ENCODE data around the gene SIK3.

Gene SIK3

GRCh38 chr11:116901211-116901610, 197.0 kb downstream of the SIK3 start:
- no peak overlapping the region for H3K27ac ChIP-seq
- TF ChIP-seq ZFX (IDR thresholded peaks at IDR 0.05; ENCODE audit: borderline replicate concordance) (no peak), CTCF (IDR thresholded peaks at IDR 0.05) (no peak)

DNA sequence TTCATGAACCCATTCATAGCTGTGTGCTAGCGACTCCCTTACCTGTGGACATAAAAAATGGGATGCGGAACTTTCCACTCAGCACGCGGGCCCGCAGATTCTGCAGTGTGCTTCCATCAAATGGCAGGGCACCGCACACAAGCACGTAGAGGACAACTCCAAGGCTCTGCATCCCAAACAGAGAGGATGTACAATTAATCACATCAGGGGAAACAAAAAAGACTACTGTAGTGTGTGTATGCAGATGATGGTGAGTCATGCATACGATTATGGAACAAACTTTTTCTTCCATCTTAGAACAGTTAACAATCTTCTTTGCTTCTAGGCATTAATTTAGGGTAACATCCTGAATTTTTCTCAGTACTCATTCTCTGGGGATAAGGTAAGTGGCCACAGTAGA, 202.0 kb downstream of the SIK3 start:
- TF ChIP-seq ZFX (IDR thresholded peaks at IDR 0.05; ENCODE audit: borderline replicate concordance) = no peak
- no peak for TF ChIP-seq CTCF (IDR thresholded peaks at IDR 0.05)
- H3K27ac ChIP-seq = no peak overlapping the region

- no peak overlapping the region for H3K27ac ChIP-seq
- TF ChIP-seq ZFX (IDR thresholded peaks at IDR 0.05; ENCODE audit: borderline replicate concordance) (no peak), CTCF (IDR thresholded peaks at IDR 0.05) (no peak)
These were observed 203.0 kb downstream of the SIK3 start for GRCh38 chr11:116895048-116895757.

DNA sequence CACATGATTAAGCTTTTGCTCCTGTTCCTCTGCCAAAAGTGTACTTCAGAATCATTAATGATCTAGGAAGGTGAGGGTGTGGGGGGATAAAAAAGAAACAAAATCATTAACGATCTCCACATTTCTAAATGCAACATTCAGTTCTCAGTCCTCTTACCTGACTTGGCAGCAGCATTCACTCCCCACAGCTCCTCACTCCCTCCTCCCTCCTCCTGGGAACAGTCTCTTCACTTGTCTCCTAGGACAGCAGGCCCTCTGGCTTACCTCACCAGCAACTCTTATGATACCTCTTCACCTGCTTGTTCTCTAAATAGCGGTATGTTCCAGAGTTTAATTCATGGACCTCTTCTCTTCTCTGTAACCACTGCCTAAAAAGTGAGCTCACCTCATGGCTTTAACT, 204.3 kb downstream of the SIK3 start:
- no peak for TF ChIP-seq ZFX (IDR thresholded peaks at IDR 0.05; ENCODE audit: borderline replicate concordance)
- no peak for TF ChIP-seq CTCF (IDR thresholded peaks at IDR 0.05)
- no peak overlapping the region for H3K27ac ChIP-seq

DNA sequence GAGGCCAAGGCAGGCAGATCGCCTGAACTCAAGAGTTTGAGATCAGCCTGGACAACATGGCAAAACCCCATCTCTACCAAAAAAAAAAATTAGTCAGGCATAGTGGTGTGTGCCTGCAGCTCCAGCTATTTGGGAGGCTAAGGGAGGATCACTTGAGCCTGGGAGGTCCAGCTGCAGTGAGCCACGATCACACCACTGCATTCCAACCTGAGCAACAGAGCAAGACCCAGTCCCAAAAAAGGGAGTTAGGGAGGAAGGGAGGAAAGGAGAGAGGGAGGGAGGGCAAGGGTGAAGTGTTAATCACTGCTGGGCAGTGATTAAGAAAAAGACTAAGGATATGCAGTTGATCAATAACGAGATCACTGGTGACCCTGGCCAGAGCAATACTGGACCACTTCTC, 204.8 kb downstream of the SIK3 start:
- no peak overlapping the region for H3K27ac ChIP-seq
- TF ChIP-seq CTCF (IDR thresholded peaks at IDR 0.05) (no peak), ZFX (IDR thresholded peaks at IDR 0.05; ENCODE audit: borderline replicate concordance) (no peak)

DNA sequence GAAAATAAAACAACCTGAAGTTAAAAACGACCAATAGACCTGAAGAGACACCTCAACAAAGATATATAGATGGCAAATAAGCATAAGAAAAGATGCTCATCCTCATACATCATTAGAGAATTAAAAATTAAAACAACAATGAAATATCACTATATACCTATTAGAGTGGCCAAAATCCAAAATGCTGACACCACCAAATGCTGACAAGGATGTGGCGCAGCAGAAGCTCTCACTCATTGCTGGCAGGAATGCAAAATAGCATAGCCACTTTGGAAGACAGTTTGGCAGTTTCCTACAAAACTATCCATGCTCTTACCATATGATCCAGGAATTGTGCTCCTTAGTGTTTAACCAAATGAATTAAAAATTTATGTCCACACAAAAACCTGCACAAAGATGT, 205.9 kb downstream of the SIK3 start:
- TF ChIP-seq ZFX (IDR thresholded peaks at IDR 0.05; ENCODE audit: borderline replicate concordance) (no peak), CTCF (IDR thresholded peaks at IDR 0.05) (no peak)
- H3K27ac ChIP-seq = no peak overlapping the region

- H3K27ac ChIP-seq = no peak overlapping the region
- no peak for TF ChIP-seq ZFX (IDR thresholded peaks at IDR 0.05; ENCODE audit: borderline replicate concordance)
- no peak for TF ChIP-seq CTCF (IDR thresholded peaks at IDR 0.05)
These were observed 206.5 kb downstream of the SIK3 start for GRCh38 chr11:116891746-116892145.
